ENCODE measurements around the gene CDH15.

The CDH15 gene

GRCh38 chr16:89217138-89217387 lies 45.5 kb downstream of the CDH15 start:
- Histone ChIP-seq H3K27ac (ENCODE audit: low read length) (peak overlapping the region; percentile 89), H4K20me1 (ENCODE audit: insufficient read depth, low read length) (no peaks in the 10 kb centered on the region), H3K9ac (ENCODE audit: low read depth, low read length) (peak overlapping the region; percentile 91), H3K4me3 (ENCODE audit: low read depth in 1 of 2, low read length in 2 of 2) (peak overlapping the region; percentile 93 to 94), H3K79me2 (ENCODE audit: insufficient read depth, low read length) (peaks cover 22% of the 10 kb centered on the region), H3K9me3 (ENCODE audit: insufficient read depth, low read length, severe bottlenecking) (no peaks in the 10 kb centered on the region), H2AFZ (ENCODE audit: low read depth, low read length) (peak overlapping the region; percentile 93), H3K36me3 (ENCODE audit: insufficient read depth, low read length) (peaks cover 17% of the 10 kb centered on the region), H3K4me1 (ENCODE audit: insufficient read depth, low read length) (peaks cover 26% of the 10 kb centered on the region), H3K4me2 (ENCODE audit: insufficient read depth, low read length) (peak overlapping the region; percentile 87), H3K27me3 (ENCODE audit: insufficient read depth, low read length, poor library complexity) (no peaks in the 10 kb centered on the region)
- no peak for DNase-seq
- no peak for ATAC-seq (ENCODE audit: insufficient read depth, low read depth)
- TF ChIP-seq EZH2 (IDR thresholded peaks at IDR 0.05; ENCODE audit: borderline replicate concordance, low read depth, low read length, severe bottlenecking) (no peak), CTCF (IDR thresholded peaks at IDR 0.05; ENCODE audit: borderline replicate concordance, extremely low read depth, low read length, poor library complexity, severe bottlenecking) (no peak)

- peaks cover 22% of the 10 kb centered on the region for H3K36me3 ChIP-seq (ENCODE audit: insufficient read depth, low read length)
- H3K27ac ChIP-seq (ENCODE audit: low read length) = peak within 1 kb of the TSS; percentile 89
- no peaks in the 10 kb centered on the region for H3K27me3 ChIP-seq (ENCODE audit: insufficient read depth, low read length, poor library complexity)
- DNase-seq = peak; percentile 80
- peaks cover 22% of the 10 kb centered on the region for H3K79me2 ChIP-seq (ENCODE audit: insufficient read depth, low read length)
- H3K9ac ChIP-seq (ENCODE audit: low read depth, low read length) = peak within 1 kb of the TSS; percentile 91
- peak; percentile 85 for ATAC-seq (ENCODE audit: insufficient read depth, low read depth)
- H4K20me1 ChIP-seq (ENCODE audit: insufficient read depth, low read length) = no peaks in the 10 kb centered on the region
- H3K4me3 ChIP-seq (ENCODE audit: low read depth in 1 of 2, low read length in 2 of 2) = peak within 1 kb of the TSS; percentile 93 to 94
- H3K4me2 ChIP-seq (ENCODE audit: insufficient read depth, low read length) = peak within 1 kb of the TSS; percentile 87
- H3K4me1 ChIP-seq (ENCODE audit: insufficient read depth, low read length) = peaks cover 26% of the 10 kb centered on the region
- peak within 1 kb of the TSS; percentile 93 for H2AFZ ChIP-seq (ENCODE audit: low read depth, low read length)
- TF ChIP-seq CTCF (IDR thresholded peaks at IDR 0.05; ENCODE audit: borderline replicate concordance, extremely low read depth, low read length, poor library complexity, severe bottlenecking) (no peak), EZH2 (IDR thresholded peaks at IDR 0.05; ENCODE audit: borderline replicate concordance, low read depth, low read length, severe bottlenecking) (no peak)
- no peaks in the 10 kb centered on the region for H3K9me3 ChIP-seq (ENCODE audit: insufficient read depth, low read length, severe bottlenecking)
These were observed 46.0 kb downstream of the CDH15 start, which contains the start of gene ZNF778 for GRCh38 chr16:89217388-89218191. TSS of gene ZNF778 (plus strand) at chr16:89217703. CDS start at chr16:89221128, 3,425 bp downstream.

- no peaks in the 10 kb centered on the region for H3K27me3 ChIP-seq (ENCODE audit: insufficient read depth, low read length, poor library complexity)
- H3K4me1 ChIP-seq (ENCODE audit: insufficient read depth, low read length) = peaks cover 26% of the 10 kb centered on the region
- peaks cover 38% of the 10 kb centered on the region for H3K36me3 ChIP-seq (ENCODE audit: insufficient read depth, low read length)
- peak overlapping the region; percentile 21; the same call in 1 of the 2 replicates for H3K4me2 ChIP-seq (ENCODE audit: insufficient read depth, low read length)
- DNase-seq (no peak), ATAC-seq (ENCODE audit: insufficient read depth, low read depth) (no peak)
- H3K9ac ChIP-seq (ENCODE audit: low read depth, low read length) = no peak overlapping the region
- H2AFZ ChIP-seq (ENCODE audit: low read depth, low read length) = no peak overlapping the region
- no peak overlapping the region for H3K27ac ChIP-seq (ENCODE audit: low read length)
- H3K9me3 ChIP-seq (ENCODE audit: insufficient read depth, low read length, severe bottlenecking) = no peaks in the 10 kb centered on the region
- no peak overlapping the region for H3K4me3 ChIP-seq (ENCODE audit: low read depth in 1 of 2, low read length in 2 of 2)
- TF ChIP-seq CTCF (IDR thresholded peaks at IDR 0.05; ENCODE audit: borderline replicate concordance, extremely low read depth, low read length, poor library complexity, severe bottlenecking) (no peak), EZH2 (IDR thresholded peaks at IDR 0.05; ENCODE audit: borderline replicate concordance, low read depth, low read length, severe bottlenecking) (no peak)
- H3K79me2 ChIP-seq (ENCODE audit: insufficient read depth, low read length) = peaks cover 22% of the 10 kb centered on the region
- no peaks in the 10 kb centered on the region for H4K20me1 ChIP-seq (ENCODE audit: insufficient read depth, low read length)
These were observed 47.8 kb downstream of the CDH15 start for GRCh38 chr16:89219365-89219764.
